Esophagus squamous epithelium (tissue), 5 donors: ENCODE measurements around the gene USP17L5. TPM values are rescaled to one million over a fixed set of nuclear protein-coding genes. Genes with fewer than 3 reads are reported as not detected.
A peak's percentile ranks its signal among the peaks of the same experiment; 100 is the strongest.
"Not testable (repeated sequence)": the region's sequence is repeated elsewhere in the genome, so short reads cannot be mapped to it uniquely, and the experiment has no call there.

ENCODE experiments used
- DNase-seq: peaks from one replicate; lab custom pipeline; 2025; lab: John Stamatoyannopoulos, UW
- H3K27ac ChIP-seq, 4 donors: fragments of 200-600 bp; sonication (generic); one replicate each; pipeline ENCODE4 v1.5.1; 2016 to 2019; ENCODE audit warnings: mild to moderate bottlenecking in 1 of 4
- H3K27me3 ChIP-seq, 4 donors: fragments of 200-600 bp; sonication (generic); 1 replicate in 3 of 4; 2 replicates in 1 of 4; pipeline versions ENCODE4 v1.5.1 to v1.6.0; 2017 to 2021; ENCODE audit warnings: antibody characterized with exemption in 1 of 4
- H3K36me3 ChIP-seq, 3 donors: fragments of 200-600 bp; sonication (generic); one replicate each; pipeline ENCODE4 v1.5.1; 2016 to 2019
- H3K4me1 ChIP-seq, 3 donors: fragments of 200-600 bp; sonication (generic); one replicate each; pipeline ENCODE4 v1.5.1; 2017 to 2019
- H3K4me3 ChIP-seq, 4 donors: fragments of 200-600 bp; sonication (generic); 1 replicate in 3 of 4; 2 replicates in 1 of 4; pipeline ENCODE4 v1.5.1; 2016 to 2019; ENCODE audit warnings: mild to moderate bottlenecking in 2 of 4, moderate library complexity in 1 of 4
- H3K9me3 ChIP-seq, 3 donors: fragments of 200-600 bp; sonication (generic); one replicate each; pipeline ENCODE4 v1.5.1; 2016 to 2019
- CTCF ChIP-seq, 6 experiments: fragments of 450-650 bp in 4 of 6; fragments of 200-600 bp in 2 of 6; sonication (generic) in 2 of 6; IDR thresholded peaks; one replicate each; pipeline ENCODE4 v1.5.1; 2016 to 2019; ENCODE audit warnings: antibody characterized with exemption in 6 of 6, mild to moderate bottlenecking in 4 of 6, moderate library complexity in 4 of 6
- POLR2A ChIP-seq, 4 donors: fragments of 450-650 bp; IDR thresholded peaks; one replicate each; pipeline ENCODE4 v1.6.1; 2017; ENCODE audit warnings: antibody characterized with exemption in 4 of 4, mild to moderate bottlenecking in 4 of 4, moderate library complexity in 3 of 4
- WGBS, 2 donors: methylation state at CpG; one replicate each; pipeline ENCODE4 v1.1.5; 2018; 5-methylcytosine and 5-hydroxymethylcytosine counted together
- intact Hi-C: fragments of 100-400 bp; cut with DNase I; formaldehyde crosslinking; loops from one replicate; pipeline ENCODE4 v1.15.0; 2022
- total RNA-seq, 4 donors: library from RNA; depleted of rRNA; stranded (reverse); fragments of >200 nt; gene quantifications; one replicate each; pipeline ENCODE4 v1.1.0, GENCODE V29; 2016
- donor health status: DM: yes; HTN: yes; CAD: no.

USP17L5 gene
- total RNA-seq, 4 donors from 2014 or later, result not detected

GRCh38 chr4:9381012-9381534 is 41.9 kb downstream of the USP17L5 start:
- H3K27me3 ChIP-seq, H3K9me3 ChIP-seq, H3K27ac ChIP-seq, DNase-seq, intact Hi-C loops, H3K4me1 ChIP-seq, H3K36me3 ChIP-seq: not testable (repeated sequence)
- TF ChIP-seq CTCF (IDR thresholded peaks at IDR 0.05), result peak; percentile 14 to 59 (median 35)
- WGBS, 2 donors, result 14 to 41% methylated on average over 7 to 11 of the region's 36 CpGs
- H3K4me3 ChIP-seq, result peak overlapping the region in 3 of 4 donors; percentile 36 to 51 (median 40)

- Histone ChIP-seq H3K4me3 (no peak overlapping the region), H3K27me3 (no peaks in the 10 kb centered on the region), H3K4me1 (peaks cover 0 to 4% (median 0%) of the 10 kb centered on the region in 3 donors), H3K27ac (no peak overlapping the region), H3K36me3 (no peaks in the 10 kb centered on the region), H3K9me3 (no peaks in the 10 kb centered on the region)
- intact Hi-C loops, result no loop called here
- no peak for TF ChIP-seq CTCF (IDR thresholded peaks at IDR 0.05)
- TF ChIP-seq POLR2A (IDR thresholded peaks at IDR 0.05), result no peak
- WGBS, 2 donors, result 38 to 71% methylated on average over 1 of the region's 1 CpG
- no peak for DNase-seq
These were observed 44.9 kb downstream of the USP17L5 start for GRCh38 chr4:9384126-9384525.

- H3K9me3 ChIP-seq, DNase-seq, H3K4me1 ChIP-seq, H3K27me3 ChIP-seq, H3K36me3 ChIP-seq, H3K27ac ChIP-seq, intact Hi-C loops, H3K4me3 ChIP-seq: not testable (repeated sequence)
- WGBS, 2 donors, result 43 to 59% methylated on average over 2 of the region's 2 CpGs
These were observed 49.8 kb downstream of the USP17L5 start for GRCh38 chr4:9389001-9389400.

Other genes starting within 250 kb of the USP17L5 start
- not detected for gene FAM90A26, start 169.0 kb upstream of the USP17L5 start, total RNA-seq
- gene USP17L10, start 128.7 kb upstream of the USP17L5 start, total RNA-seq, result not detected
- gene USP17L11, start 124.0 kb upstream of the USP17L5 start, total RNA-seq, result not detected
- not detected for gene USP17L12, start 119.3 kb upstream of the USP17L5 start, total RNA-seq
- gene USP17L13, start 114.5 kb upstream of the USP17L5 start, total RNA-seq, result not detected
- not detected for gene USP17L15, start 105.0 kb upstream of the USP17L5 start, total RNA-seq
- not detected for gene USP17L17, start 95.5 kb upstream of the USP17L5 start, total RNA-seq
- gene USP17L18, start 90.8 kb upstream of the USP17L5 start, total RNA-seq, result not detected
- not detected for gene USP17L19, start 86.0 kb upstream of the USP17L5 start, total RNA-seq
- not detected for gene USP17L20, start 81.3 kb upstream of the USP17L5 start, total RNA-seq
- not detected for gene USP17L21, start 76.5 kb upstream of the USP17L5 start, total RNA-seq
- not detected for gene USP17L22, start 71.8 kb upstream of the USP17L5 start, total RNA-seq
- gene USP17L24, start 14.2 kb upstream of the USP17L5 start, total RNA-seq, result not detected
- not detected for gene USP17L25, start 9.5 kb upstream of the USP17L5 start, total RNA-seq
- not detected for gene USP17L26, start 4.7 kb upstream of the USP17L5 start, total RNA-seq
- gene USP17L27, start 4.7 kb downstream of the USP17L5 start, total RNA-seq, result not detected
- gene USP17L28, start 9.5 kb downstream of the USP17L5 start, total RNA-seq, result not detected
- gene USP17L29, start 14.2 kb downstream of the USP17L5 start, total RNA-seq, result not detected
- not detected for gene USP17L30, start 23.7 kb downstream of the USP17L5 start, total RNA-seq
- gene DEFB131A, start 105.0 kb downstream of the USP17L5 start, total RNA-seq, result not detected